Smooth muscle cell (in vitro differentiated cells): Measurements from ENCODE around the gene CNTNAP2. TPM values are rescaled to one million over a fixed set of nuclear protein-coding genes. Genes with fewer than 3 reads are reported as not detected.

Experiments used
- DNase-seq: peaks from one replicate; lab custom pipeline; 2025; ENCODE audit not compliant: unreplicated experiment; lab: John Stamatoyannopoulos, UW
- H2AFZ ChIP-seq: fragments of 200-600 bp; sonication (generic); 2 replicates; pipeline ENCODE4 v1.6.0; 2016; ENCODE audit warnings: antibody characterized with exemption, low read depth, mild to moderate bottlenecking
- H3F3A ChIP-seq: fragments of 200-600 bp; sonication (generic); 2 replicates; pipeline ENCODE4 v1.6.0; 2017; ENCODE audit warnings: antibody characterized with exemption, low read depth
- H3K27ac ChIP-seq: fragments of 200-600 bp; sonication (generic); 2 replicates; pipeline ENCODE4 v1.5.1; 2016; ENCODE audit warnings: low read depth, mild to moderate bottlenecking
- H3K27me3 ChIP-seq: fragments of 200-600 bp; sonication (generic); 2 replicates; pipeline ENCODE4 v1.6.1; 2016; ENCODE audit warnings: low read depth, mild to moderate bottlenecking
- H3K36me3 ChIP-seq: fragments of 200-600 bp; sonication (generic); 2 replicates; pipeline ENCODE4 v1.5.1; 2016; ENCODE audit warnings: low read depth
- H3K4me1 ChIP-seq: fragments of 200-600 bp; sonication (generic); 2 replicates; pipeline ENCODE4 v1.5.1; 2016; ENCODE audit warnings: low read depth
- H3K4me2 ChIP-seq: fragments of 200-600 bp; sonication (generic); 2 replicates; pipeline ENCODE4 v1.6.0; 2016; ENCODE audit warnings: mild to moderate bottlenecking
- H3K4me3 ChIP-seq: fragments of 200-600 bp; sonication (generic); 2 replicates; pipeline ENCODE4 v1.5.1; 2016; ENCODE audit warnings: mild to moderate bottlenecking
- H3K79me2 ChIP-seq: fragments of 200-600 bp; sonication (generic); 2 replicates; pipeline ENCODE4 v1.6.0; 2016; ENCODE audit warnings: low read depth, mild to moderate bottlenecking
- H3K9ac ChIP-seq: fragments of 200-600 bp; sonication (generic); 2 replicates; pipeline ENCODE4 v1.6.0; 2016; ENCODE audit warnings: low read depth
- H3K9me3 ChIP-seq: fragments of 200-600 bp; sonication (generic); replicated peaks from 2 replicates; pipeline ENCODE4 v1.5.1; 2016; ENCODE audit warnings: low read depth
- H4K20me1 ChIP-seq: fragments of 200-600 bp; sonication (generic); 2 replicates; pipeline ENCODE4 v1.6.0; 2016; ENCODE audit warnings: low read depth
- CTCF ChIP-seq: fragments of 200-600 bp; sonication (generic); IDR thresholded peaks from 2 replicates; pipeline ENCODE4 v1.5.1; 2017; ENCODE audit warnings: borderline replicate concordance, mild to moderate bottlenecking, antibody characterized with exemption; ENCODE audit not compliant: insufficient read depth, poor library complexity, severe bottlenecking
- WGBS: methylation state at CpG from one replicate; pipeline ENCODE4 v1.1.7; 2016; ENCODE audit warnings: low lambda C conversion rate; 5-methylcytosine and 5-hydroxymethylcytosine counted together
- polyA plus RNA-seq: library from polyadenylated mRNA; unstranded; fragments of >200 nt; fragmentation: Nextera tagmentation; extraction: Ambion mirVana; gene quantifications from 2 replicates; pipeline ENCODE4 v1.2.1, GENCODE V29; 2016
- total RNA-seq: library from RNA; depleted of rRNA; stranded (reverse); fragments of >200 nt; gene quantifications from 2 replicates; pipeline ENCODE4 v1.2.3, GENCODE V29; 2014

The CNTNAP2 gene
- total and polyA plus RNA-seq, 2 experiments from 2014 or later = 1.7 to 9.0 TPM

- Histone ChIP-seq H3K79me2 (no peaks in the 10 kb centered on the region), H3K9me3 (no peaks in the 10 kb centered on the region), H3K27me3 (no peaks in the 10 kb centered on the region), H3K36me3 (no peaks in the 10 kb centered on the region), H3K4me2 (no peak overlapping the region), H2AFZ (no peak overlapping the region), H3K9ac (no peak overlapping the region), H3K27ac (no peak overlapping the region), H3F3A (no peaks in the 10 kb centered on the region), H3K4me1 (no peaks in the 10 kb centered on the region), H4K20me1 (no peaks in the 10 kb centered on the region), H3K4me3 (no peak overlapping the region)
- TF ChIP-seq CTCF = no peak
- 81% methylated on average over 6 of the region's 6 CpGs for WGBS
- DNase-seq = no peak
These were observed 307.5 kb downstream of the CNTNAP2 start for GRCh38 chr7:146424084-146424483.

GRCh38 chr7:146433501-146433900 lies 316.9 kb downstream of the CNTNAP2 start:
- TF ChIP-seq CTCF = no peak
- H3K4me2 ChIP-seq = no peak overlapping the region
- H3K79me2 ChIP-seq = no peaks in the 10 kb centered on the region
- H3K27ac ChIP-seq = no peak overlapping the region
- no peak overlapping the region for H3K9ac ChIP-seq
- no peaks in the 10 kb centered on the region for H3K27me3 ChIP-seq
- H4K20me1 ChIP-seq = no peaks in the 10 kb centered on the region
- no peak overlapping the region for H2AFZ ChIP-seq
- no peaks in the 10 kb centered on the region for H3K9me3 ChIP-seq
- H3K4me1 ChIP-seq = peaks cover 5% of the 10 kb centered on the region
- WGBS = 88% methylated on average over 3 of the region's 3 CpGs
- H3K4me3 ChIP-seq = no peak overlapping the region
- DNase-seq = no peak
- H3F3A ChIP-seq = no peaks in the 10 kb centered on the region
- H3K36me3 ChIP-seq = no peaks in the 10 kb centered on the region

- no peaks in the 10 kb centered on the region for H3F3A ChIP-seq
- no peaks in the 10 kb centered on the region for H3K27me3 ChIP-seq
- 92% methylated on average over 9 of the region's 9 CpGs for WGBS
- H3K9ac ChIP-seq = no peak overlapping the region
- H3K4me1 ChIP-seq = no peaks in the 10 kb centered on the region
- no peak overlapping the region for H3K27ac ChIP-seq
- H3K9me3 ChIP-seq = no peaks in the 10 kb centered on the region
- no peaks in the 10 kb centered on the region for H4K20me1 ChIP-seq
- DNase-seq = no peak
- no peak overlapping the region for H2AFZ ChIP-seq
- no peaks in the 10 kb centered on the region for H3K36me3 ChIP-seq
- no peak overlapping the region for H3K4me2 ChIP-seq
- TF ChIP-seq CTCF = no peak
- H3K79me2 ChIP-seq = no peaks in the 10 kb centered on the region
- no peak overlapping the region for H3K4me3 ChIP-seq
These were observed 326.5 kb downstream of the CNTNAP2 start for GRCh38 chr7:146443102-146443501.

- Histone ChIP-seq H3K27ac (no peak overlapping the region), H3K9me3 (no peaks in the 10 kb centered on the region), H4K20me1 (no peaks in the 10 kb centered on the region), H3K79me2 (no peaks in the 10 kb centered on the region), H3K4me1 (no peaks in the 10 kb centered on the region), H3K36me3 (no peaks in the 10 kb centered on the region), H3K4me3 (no peak overlapping the region), H3K4me2 (no peak overlapping the region), H2AFZ (no peak overlapping the region), H3K27me3 (no peaks in the 10 kb centered on the region), H3F3A (no peaks in the 10 kb centered on the region), H3K9ac (no peak overlapping the region)
- DNase-seq = no peak
- 89% methylated on average over 4 of the region's 4 CpGs for WGBS
- TF ChIP-seq CTCF = no peak
These were observed 333.0 kb downstream of the CNTNAP2 start for GRCh38 chr7:146449625-146450024.
